Skeletal muscle cell (primary cell): ENCODE data around the gene HACD2.
A peak's percentile ranks its signal among the peaks of the same experiment; 100 is the strongest.

Experiments used
- DNase-seq: peaks from one replicate; pipeline ENCODE4 v3.0.0-alpha.2; 2010; ENCODE audit warnings: low read depth
- H3K4me3 ChIP-seq: 2 replicates; pipeline ENCODE4 v1.5.1; 2011; ENCODE audit warnings: low read depth, mild to moderate bottlenecking, control low read depth, low read length, moderate library complexity

The HACD2 gene

GRCh38 chr3:123459862-123460261 is 125.0 kb downstream of the HACD2 start:
- H3K4me3 ChIP-seq: no peak overlapping the region
- DNase-seq: no peak

- H3K4me3 ChIP-seq: no peak overlapping the region
These were observed 126.6 kb downstream of the HACD2 start for GRCh38 chr3:123458255-123458654.

GRCh38 chr3:123457841-123458240 is 127.0 kb downstream of the HACD2 start:
- no peak for DNase-seq

More at GRCh38 chr3:123458255-123458654, 126.6 kb downstream of the HACD2 start:
- DNase-seq: no peak

GRCh38 chr3:123453675-123454074 is 131.2 kb downstream of the HACD2 start:
- H3K4me3 ChIP-seq: no peak overlapping the region
- no peak for DNase-seq

More at GRCh38 chr3:123457841-123458240, 127.0 kb downstream of the HACD2 start:
- H3K4me3 ChIP-seq: no peak overlapping the region

GRCh38 chr3:123451186-123451585 is 133.7 kb downstream of the HACD2 start:
- DNase-seq: no peak
- no peak overlapping the region for H3K4me3 ChIP-seq

- peak overlapping the region; percentile 52 for H3K4me3 ChIP-seq
- DNase-seq: no peak
These were observed 134.8 kb downstream of the HACD2 start for GRCh38 chr3:123449997-123450604.

GRCh38 chr3:123449102-123449996 is 135.5 kb downstream of the HACD2 start:
- DNase-seq: no peak

GRCh38 chr3:123448536-123449101 is 136.2 kb downstream of the HACD2 start, which contains the start of gene ADCY5:
TSS of gene ADCY5 (minus strand) at chr3:123449090. CDS start at chr3:123448545, 545 bp downstream.
- no peak for DNase-seq
- peak within 1 kb of the TSS; percentile 52 for H3K4me3 ChIP-seq

More at GRCh38 chr3:123449102-123449996, 135.5 kb downstream of the HACD2 start:
- peak overlapping the region; percentile 52 for H3K4me3 ChIP-seq

GRCh38 chr3:123447749-123448517 is 136.9 kb downstream of the HACD2 start:
- H3K4me3 ChIP-seq: no peak overlapping the region
- no peak for DNase-seq

GRCh38 chr3:123447416-123447748 is 137.5 kb downstream of the HACD2 start:
- no peak for DNase-seq

GRCh38 chr3:123446610-123447109 is 138.2 kb downstream of the HACD2 start:
- no peak for DNase-seq
- no peak overlapping the region for H3K4me3 ChIP-seq

More at GRCh38 chr3:123447416-123447748, 137.5 kb downstream of the HACD2 start:
- no peak overlapping the region for H3K4me3 ChIP-seq

- no peak for DNase-seq
- H3K4me3 ChIP-seq: no peak overlapping the region
These were observed 138.6 kb downstream of the HACD2 start for GRCh38 chr3:123446210-123446609.

- no peak overlapping the region for H3K4me3 ChIP-seq
- DNase-seq: no peak
These were observed 139.2 kb downstream of the HACD2 start for GRCh38 chr3:123445702-123446101.

- H3K4me3 ChIP-seq: no peak overlapping the region
- no peak for DNase-seq
These were observed 140.1 kb downstream of the HACD2 start for GRCh38 chr3:123444744-123445143.

GRCh38 chr3:123444023-123444422 is 140.8 kb downstream of the HACD2 start:
- no peak for DNase-seq
- no peak overlapping the region for H3K4me3 ChIP-seq

- no peak for DNase-seq
- no peak overlapping the region for H3K4me3 ChIP-seq
These were observed 141.9 kb downstream of the HACD2 start for GRCh38 chr3:123442908-123443307.

- DNase-seq: no peak
- H3K4me3 ChIP-seq: no peak overlapping the region
These were observed 142.7 kb downstream of the HACD2 start for GRCh38 chr3:123442125-123442524.
